SK-N-SH (cell line): ENCODE results near the gene ARPC5.

Experiments used
- CTCF ChIP-seq: fragments of 200-600 bp; sonication (generic); IDR thresholded peaks from 2 replicates; pipeline ENCODE4 v1.6.1; 2017; ENCODE audit warnings: antibody characterized with exemption, mild to moderate bottlenecking, moderate library complexity
- EZH2phosphoT487 ChIP-seq: fragments of 200-600 bp; sonication (generic); IDR thresholded peaks from 2 replicates; pipeline ENCODE4 v1.6.1; 2017; ENCODE audit warnings: low read depth, mixed run types, mild to moderate bottlenecking, antibody characterized with exemption, moderate library complexity, borderline replicate concordance
- GABPA ChIP-seq: IDR thresholded peaks from 2 replicates; pipeline ENCODE4 v1.4.0; 2012; ENCODE audit warnings: low read depth, mild to moderate bottlenecking
- NFIC ChIP-seq: IDR thresholded peaks from 2 replicates; pipeline ENCODE4 v1.4.0; 2012; ENCODE audit warnings: borderline replicate concordance
- POLR2AphosphoS5 ChIP-seq: IDR thresholded peaks from 2 replicates; pipeline ENCODE4 v1.6.1; 2012; ENCODE audit warnings: low read depth, low read length
- RAD21 ChIP-seq: IDR thresholded peaks from 2 replicates; pipeline ENCODE4 v1.6.1; 2012; ENCODE audit warnings: mild to moderate bottlenecking, low read length
- REST ChIP-seq: IDR thresholded peaks from 2 replicates; pipeline ENCODE4 v1.6.1; 2012; ENCODE audit warnings: mild to moderate bottlenecking, low read depth, low read length, moderate library complexity
- RFX5 ChIP-seq: IDR thresholded peaks from 2 replicates; pipeline ENCODE4 v1.6.1; 2012; ENCODE audit warnings: mild to moderate bottlenecking, improper control_type of control experiment, low read length
- TAF1 ChIP-seq: IDR thresholded peaks from 2 replicates; pipeline ENCODE4 v1.6.1; 2012; ENCODE audit warnings: low read depth, mild to moderate bottlenecking, low read length, moderate library complexity, borderline replicate concordance
- TF ChIP-seq, protein P1 (sequence below): IDR thresholded peaks from 2 replicates; pipeline ENCODE4 v1.4.0; 2012; ENCODE audit warnings: low read depth, borderline replicate concordance
- TF ChIP-seq, protein P2 (sequence below): IDR thresholded peaks from 2 replicates; pipeline ENCODE4; 2012
- TF ChIP-seq, protein P3 (sequence below): IDR thresholded peaks from 2 replicates; pipeline ENCODE4 v1.4.0; 2012; ENCODE audit warnings: low read depth, borderline replicate concordance

GRCh38 chr1:183630748-183631147 lies 4.8 kb downstream of the ARPC5 start:
- no peak for TF ChIP-seq POLR2AphosphoS5
- no peak for TF ChIP-seq REST
- TF ChIP-seq, protein P1, sequence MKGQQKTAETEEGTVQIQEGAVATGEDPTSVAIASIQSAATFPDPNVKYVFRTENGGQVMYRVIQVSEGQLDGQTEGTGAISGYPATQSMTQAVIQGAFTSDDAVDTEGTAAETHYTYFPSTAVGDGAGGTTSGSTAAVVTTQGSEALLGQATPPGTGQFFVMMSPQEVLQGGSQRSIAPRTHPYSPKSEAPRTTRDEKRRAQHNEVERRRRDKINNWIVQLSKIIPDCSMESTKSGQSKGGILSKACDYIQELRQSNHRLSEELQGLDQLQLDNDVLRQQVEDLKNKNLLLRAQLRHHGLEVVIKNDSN = no peak
- TF ChIP-seq, protein P2, sequence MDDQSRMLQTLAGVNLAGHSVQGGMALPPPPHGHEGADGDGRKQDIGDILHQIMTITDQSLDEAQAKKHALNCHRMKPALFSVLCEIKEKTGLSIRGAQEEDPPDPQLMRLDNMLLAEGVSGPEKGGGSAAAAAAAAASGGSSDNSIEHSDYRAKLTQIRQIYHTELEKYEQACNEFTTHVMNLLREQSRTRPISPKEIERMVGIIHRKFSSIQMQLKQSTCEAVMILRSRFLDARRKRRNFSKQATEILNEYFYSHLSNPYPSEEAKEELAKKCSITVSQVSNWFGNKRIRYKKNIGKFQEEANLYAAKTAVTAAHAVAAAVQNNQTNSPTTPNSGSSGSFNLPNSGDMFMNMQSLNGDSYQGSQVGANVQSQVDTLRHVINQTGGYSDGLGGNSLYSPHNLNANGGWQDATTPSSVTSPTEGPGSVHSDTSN = no peak
- no peak for TF ChIP-seq EZH2phosphoT487
- TF ChIP-seq NFIC = no peak
- TF ChIP-seq RAD21 = no peak
- no peak for TF ChIP-seq TAF1
- TF ChIP-seq CTCF = no peak
- no peak for TF ChIP-seq RFX5
- no peak for TF ChIP-seq GABPA
- TF ChIP-seq, protein P3, sequence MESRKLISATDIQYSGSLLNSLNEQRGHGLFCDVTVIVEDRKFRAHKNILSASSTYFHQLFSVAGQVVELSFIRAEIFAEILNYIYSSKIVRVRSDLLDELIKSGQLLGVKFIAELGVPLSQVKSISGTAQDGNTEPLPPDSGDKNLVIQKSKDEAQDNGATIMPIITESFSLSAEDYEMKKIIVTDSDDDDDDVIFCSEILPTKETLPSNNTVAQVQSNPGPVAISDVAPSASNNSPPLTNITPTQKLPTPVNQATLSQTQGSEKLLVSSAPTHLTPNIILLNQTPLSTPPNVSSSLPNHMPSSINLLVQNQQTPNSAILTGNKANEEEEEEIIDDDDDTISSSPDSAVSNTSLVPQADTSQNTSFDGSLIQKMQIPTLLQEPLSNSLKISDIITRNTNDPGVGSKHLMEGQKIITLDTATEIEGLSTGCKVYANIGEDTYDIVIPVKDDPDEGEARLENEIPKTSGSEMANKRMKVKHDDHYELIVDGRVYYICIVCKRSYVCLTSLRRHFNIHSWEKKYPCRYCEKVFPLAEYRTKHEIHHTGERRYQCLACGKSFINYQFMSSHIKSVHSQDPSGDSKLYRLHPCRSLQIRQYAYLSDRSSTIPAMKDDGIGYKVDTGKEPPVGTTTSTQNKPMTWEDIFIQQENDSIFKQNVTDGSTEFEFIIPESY = no peak
